Ecto neural progenitor cell (in vitro differentiated cells): ENCODE results near the gene CHST11.

Source experiments
- DNase-seq: peaks from one replicate; pipeline ENCODE4 v3.0.0-alpha.2; 2018; ENCODE audit warnings: low spot score

CHST11 gene

GRCh38 chr12:104456417-104456949, at the start of gene CHST11:
Gene CHST11, plus strand, starts transcription at chr12:104456948.
- peak; percentile 97 for DNase-seq

GRCh38 chr12:104407438-104407837, 49.3 kb upstream of the CHST11 start:
- DNase-seq = no peak

- DNase-seq = no peak
Observed at GRCh38 chr12:104407922-104408321, 48.8 kb upstream of the CHST11 start.

GRCh38 chr12:104410326-104410725, 46.4 kb upstream of the CHST11 start:
- DNase-seq = no peak

GRCh38 chr12:104410786-104411185, 46.0 kb upstream of the CHST11 start:
- no peak for DNase-seq

GRCh38 chr12:104411826-104412641, 44.7 kb upstream of the CHST11 start:
- no peak for DNase-seq

GRCh38 chr12:104412681-104413080, 44.1 kb upstream of the CHST11 start:
- no peak for DNase-seq

GRCh38 chr12:104413330-104413729, 43.4 kb upstream of the CHST11 start:
- no peak for DNase-seq

- DNase-seq = no peak
Observed at GRCh38 chr12:104414581-104415341, 42.0 kb upstream of the CHST11 start.

GRCh38 chr12:104415342-104415980, 41.3 kb upstream of the CHST11 start:
- no peak for DNase-seq

GRCh38 chr12:104416136-104416535, 40.6 kb upstream of the CHST11 start:
- no peak for DNase-seq

GRCh38 chr12:104416585-104416984, 40.2 kb upstream of the CHST11 start:
- DNase-seq = no peak

- DNase-seq = no peak
Observed at GRCh38 chr12:104419717-104420116, 37.0 kb upstream of the CHST11 start.

GRCh38 chr12:104420868-104421267, 35.9 kb upstream of the CHST11 start:
- no peak for DNase-seq

GRCh38 chr12:104421343-104421742, 35.4 kb upstream of the CHST11 start:
- no peak for DNase-seq

- no peak for DNase-seq
Observed at GRCh38 chr12:104422441-104422840, 34.3 kb upstream of the CHST11 start.

GRCh38 chr12:104423273-104423672, 33.5 kb upstream of the CHST11 start:
- DNase-seq = no peak

- no peak for DNase-seq
Observed at GRCh38 chr12:104423809-104424208, 32.9 kb upstream of the CHST11 start.

GRCh38 chr12:104424955-104425354, 31.8 kb upstream of the CHST11 start:
- no peak for DNase-seq

GRCh38 chr12:104425614-104426013, 31.1 kb upstream of the CHST11 start:
- no peak for DNase-seq

- DNase-seq = no peak
Observed at GRCh38 chr12:104426926-104427546, 29.7 kb upstream of the CHST11 start.

- DNase-seq = no peak
Observed at GRCh38 chr12:104427547-104427938, 29.2 kb upstream of the CHST11 start.
